Measurements from ENCODE around the gene TMX1. TPM values are rescaled to one million over a fixed set of nuclear protein-coding genes. Genes with fewer than 3 reads are reported as not detected.
"Not testable (repeated sequence)": the region's sequence is repeated elsewhere in the genome, so short reads cannot be mapped to it uniquely, and the experiment has no call there.

TMX1 gene
- total RNA-seq, 1 donor from 2014 or later = 19.8 TPM

- H3K36me3 ChIP-seq (ENCODE audit: control insufficient read depth in 3 of 3, insufficient read depth in 3 of 3, low read length in 3 of 3) = no peaks in the 10 kb centered on the region
- no peak overlapping the region for H3K9ac ChIP-seq (ENCODE audit: low read depth in 1 of 3, low read length in 3 of 3)
- no peak overlapping the region for H3K4me3 ChIP-seq (ENCODE audit: low read length in 3 of 3)
- no peaks in the 10 kb centered on the region for H3K27me3 ChIP-seq (ENCODE audit: control insufficient read depth in 3 of 3, insufficient read depth in 3 of 3, low read length in 3 of 3)
- H3K27ac ChIP-seq (ENCODE audit: low read depth, low read length) = no peak overlapping the region
- H3K9me3 ChIP-seq (ENCODE audit: control insufficient read depth in 3 of 3, low read length in 3 of 3) = no peaks in the 10 kb centered on the region
- no peaks in the 10 kb centered on the region for H3K4me1 ChIP-seq (ENCODE audit: control insufficient read depth in 3 of 3, insufficient read depth in 3 of 3, low read length in 3 of 3)
Measured at GRCh38 chr14:51211149-51211548, 28.9 kb upstream of the TMX1 start.

- H3K27ac ChIP-seq (ENCODE audit: low read depth, low read length) = no peak overlapping the region
- H3K36me3 ChIP-seq (ENCODE audit: control insufficient read depth in 3 of 3, insufficient read depth in 3 of 3, low read length in 3 of 3) = no peaks in the 10 kb centered on the region
- no peaks in the 10 kb centered on the region for H3K27me3 ChIP-seq (ENCODE audit: control insufficient read depth in 3 of 3, insufficient read depth in 3 of 3, low read length in 3 of 3)
- H3K4me1 ChIP-seq (ENCODE audit: control insufficient read depth in 3 of 3, insufficient read depth in 3 of 3, low read length in 3 of 3) = no peaks in the 10 kb centered on the region
- no peak overlapping the region for H3K9ac ChIP-seq (ENCODE audit: low read depth in 1 of 3, low read length in 3 of 3)
- no peak overlapping the region for H3K4me3 ChIP-seq (ENCODE audit: low read length in 3 of 3)
- no peaks in the 10 kb centered on the region for H3K9me3 ChIP-seq (ENCODE audit: control insufficient read depth in 3 of 3, low read length in 3 of 3)
Measured at GRCh38 chr14:51216602-51217001, 23.4 kb upstream of the TMX1 start.

- Histone ChIP-seq H3K27me3 (ENCODE audit: control insufficient read depth in 3 of 3, insufficient read depth in 3 of 3, low read length in 3 of 3) (no peaks in the 10 kb centered on the region), H3K9me3 (ENCODE audit: control insufficient read depth in 3 of 3, low read length in 3 of 3) (no peaks in the 10 kb centered on the region), H3K36me3 (ENCODE audit: control insufficient read depth in 3 of 3, insufficient read depth in 3 of 3, low read length in 3 of 3) (no peaks in the 10 kb centered on the region), H3K27ac (ENCODE audit: low read depth, low read length) (no peak overlapping the region), H3K4me3 (ENCODE audit: low read length in 3 of 3) (no peak overlapping the region), H3K4me1 (ENCODE audit: control insufficient read depth in 3 of 3, insufficient read depth in 3 of 3, low read length in 3 of 3) (no peaks in the 10 kb centered on the region), H3K9ac (ENCODE audit: low read depth in 1 of 3, low read length in 3 of 3) (no peak overlapping the region)
Measured at GRCh38 chr14:51219473-51220448, 20.3 kb upstream of the TMX1 start.

- not testable (repeated sequence) for H3K27ac ChIP-seq (ENCODE audit: low read depth, low read length); H3K4me1 ChIP-seq (ENCODE audit: control insufficient read depth in 3 of 3, insufficient read depth in 3 of 3, low read length in 3 of 3); H3K36me3 ChIP-seq (ENCODE audit: control insufficient read depth in 3 of 3, insufficient read depth in 3 of 3, low read length in 3 of 3); H3K9me3 ChIP-seq (ENCODE audit: control insufficient read depth in 3 of 3, low read length in 3 of 3); H3K4me3 ChIP-seq (ENCODE audit: low read length in 3 of 3); H3K27me3 ChIP-seq (ENCODE audit: control insufficient read depth in 3 of 3, insufficient read depth in 3 of 3, low read length in 3 of 3); H3K9ac ChIP-seq (ENCODE audit: low read depth in 1 of 3, low read length in 3 of 3)
Measured at GRCh38 chr14:51223463-51223862, 16.6 kb upstream of the TMX1 start.

- Histone ChIP-seq H3K27me3 (ENCODE audit: control insufficient read depth in 3 of 3, insufficient read depth in 3 of 3, low read length in 3 of 3) (no peaks in the 10 kb centered on the region), H3K27ac (ENCODE audit: low read depth, low read length) (no peak overlapping the region), H3K9ac (ENCODE audit: low read depth in 1 of 3, low read length in 3 of 3) (no peak overlapping the region), H3K4me1 (ENCODE audit: control insufficient read depth in 3 of 3, insufficient read depth in 3 of 3, low read length in 3 of 3) (no peaks in the 10 kb centered on the region), H3K4me3 (ENCODE audit: low read length in 3 of 3) (no peak overlapping the region), H3K9me3 (ENCODE audit: control insufficient read depth in 3 of 3, low read length in 3 of 3) (no peaks in the 10 kb centered on the region), H3K36me3 (ENCODE audit: control insufficient read depth in 3 of 3, insufficient read depth in 3 of 3, low read length in 3 of 3) (no peaks in the 10 kb centered on the region)
Measured at GRCh38 chr14:51224551-51224950, 15.5 kb upstream of the TMX1 start.

GRCh38 chr14:51225751-51226150 lies 14.3 kb upstream of the TMX1 start:
- Histone ChIP-seq H3K9ac (ENCODE audit: low read depth in 1 of 3, low read length in 3 of 3) (no peak overlapping the region), H3K36me3 (ENCODE audit: control insufficient read depth in 3 of 3, insufficient read depth in 3 of 3, low read length in 3 of 3) (no peaks in the 10 kb centered on the region), H3K27me3 (ENCODE audit: control insufficient read depth in 3 of 3, insufficient read depth in 3 of 3, low read length in 3 of 3) (no peaks in the 10 kb centered on the region), H3K4me1 (ENCODE audit: control insufficient read depth in 3 of 3, insufficient read depth in 3 of 3, low read length in 3 of 3) (no peaks in the 10 kb centered on the region), H3K27ac (ENCODE audit: low read depth, low read length) (no peak overlapping the region), H3K4me3 (ENCODE audit: low read length in 3 of 3) (no peak overlapping the region), H3K9me3 (ENCODE audit: control insufficient read depth in 3 of 3, low read length in 3 of 3) (no peaks in the 10 kb centered on the region)

GRCh38 chr14:51228391-51228790 lies 11.7 kb upstream of the TMX1 start:
- Histone ChIP-seq H3K9me3 (ENCODE audit: control insufficient read depth in 3 of 3, low read length in 3 of 3) (no peaks in the 10 kb centered on the region), H3K27me3 (ENCODE audit: control insufficient read depth in 3 of 3, insufficient read depth in 3 of 3, low read length in 3 of 3) (no peaks in the 10 kb centered on the region), H3K4me1 (ENCODE audit: control insufficient read depth in 3 of 3, insufficient read depth in 3 of 3, low read length in 3 of 3) (no peaks in the 10 kb centered on the region), H3K4me3 (ENCODE audit: low read length in 3 of 3) (no peak overlapping the region), H3K27ac (ENCODE audit: low read depth, low read length) (no peak overlapping the region), H3K36me3 (ENCODE audit: control insufficient read depth in 3 of 3, insufficient read depth in 3 of 3, low read length in 3 of 3) (no peaks in the 10 kb centered on the region), H3K9ac (ENCODE audit: low read depth in 1 of 3, low read length in 3 of 3) (no peak overlapping the region)

- Histone ChIP-seq H3K9me3 (ENCODE audit: control insufficient read depth in 3 of 3, low read length in 3 of 3) (no peaks in the 10 kb centered on the region), H3K36me3 (ENCODE audit: control insufficient read depth in 3 of 3, insufficient read depth in 3 of 3, low read length in 3 of 3) (no peaks in the 10 kb centered on the region), H3K4me3 (ENCODE audit: low read length in 3 of 3) (no peak overlapping the region), H3K27me3 (ENCODE audit: control insufficient read depth in 3 of 3, insufficient read depth in 3 of 3, low read length in 3 of 3) (no peaks in the 10 kb centered on the region), H3K9ac (ENCODE audit: low read depth in 1 of 3, low read length in 3 of 3) (no peak overlapping the region), H3K4me1 (ENCODE audit: control insufficient read depth in 3 of 3, insufficient read depth in 3 of 3, low read length in 3 of 3) (no peaks in the 10 kb centered on the region), H3K27ac (ENCODE audit: low read depth, low read length) (no peak overlapping the region)
Measured at GRCh38 chr14:51228890-51229289, 11.2 kb upstream of the TMX1 start.

GRCh38 chr14:51236314-51236713 lies 3.7 kb upstream of the TMX1 start:
- no peak overlapping the region for H3K9ac ChIP-seq (ENCODE audit: low read depth in 1 of 3, low read length in 3 of 3)
- no peaks in the 10 kb centered on the region for H3K9me3 ChIP-seq (ENCODE audit: control insufficient read depth in 3 of 3, low read length in 3 of 3)
- peaks cover 0 to 4% (median 2%) of the 10 kb centered on the region in 3 donors for H3K4me1 ChIP-seq (ENCODE audit: control insufficient read depth in 3 of 3, insufficient read depth in 3 of 3, low read length in 3 of 3)
- H3K27me3 ChIP-seq (ENCODE audit: control insufficient read depth in 3 of 3, insufficient read depth in 3 of 3, low read length in 3 of 3) = no peaks in the 10 kb centered on the region
- no peak overlapping the region for H3K27ac ChIP-seq (ENCODE audit: low read depth, low read length)
- H3K4me3 ChIP-seq (ENCODE audit: low read length in 3 of 3) = no peak overlapping the region
- peaks cover 0 to 3% (median 0%) of the 10 kb centered on the region in 3 donors for H3K36me3 ChIP-seq (ENCODE audit: control insufficient read depth in 3 of 3, insufficient read depth in 3 of 3, low read length in 3 of 3)

- H3K9ac ChIP-seq (ENCODE audit: low read depth in 1 of 3, low read length in 3 of 3) = peak overlapping the region; percentile 90 to 99 (median 95)
- H3K27me3 ChIP-seq (ENCODE audit: control insufficient read depth in 3 of 3, insufficient read depth in 3 of 3, low read length in 3 of 3) = no peaks in the 10 kb centered on the region
- H3K27ac ChIP-seq (ENCODE audit: low read depth, low read length) = peak overlapping the region; percentile 57
Measured at GRCh38 chr14:51240804-51241380, 845 bp downstream of the TMX1 start.

More at GRCh38 chr14:51240804-51241380, 845 bp downstream of the TMX1 start:
- no peaks in the 10 kb centered on the region for H3K9me3 ChIP-seq (ENCODE audit: control insufficient read depth in 3 of 3, low read length in 3 of 3)
- H3K4me1 ChIP-seq (ENCODE audit: control insufficient read depth in 3 of 3, insufficient read depth in 3 of 3, low read length in 3 of 3) = peaks cover 0 to 4% (median 3%) of the 10 kb centered on the region in 3 donors
- H3K36me3 ChIP-seq (ENCODE audit: control insufficient read depth in 3 of 3, insufficient read depth in 3 of 3, low read length in 3 of 3) = peaks cover 0 to 8% (median 3%) of the 10 kb centered on the region in 3 donors
- H3K4me3 ChIP-seq (ENCODE audit: low read length in 3 of 3) = peak overlapping the region; percentile 85 to 100 (median 95)
